GM20431 (cell line): Measurements from ENCODE around the gene COL6A2.

ENCODE experiments used
- in situ Hi-C: fragments of 300-500 bp; cut with MseI, MboI; formaldehyde crosslinking; loops from one replicate; pipeline ENCODE4 v1.15.0; 2020; ENCODE audit warnings: low sequenced_read_pairs; ENCODE audit not compliant: unreplicated experiment

Gene COL6A2

GRCh38 chr21:46122237-46122671 lies 24.3 kb downstream of the COL6A2 start:
- in situ Hi-C loops = no loop called here

GRCh38 chr21:46122758-46123683 lies 25.1 kb downstream of the COL6A2 start:
- in situ Hi-C loops = no loop called here

GRCh38 chr21:46124083-46124925 lies 26.4 kb downstream of the COL6A2 start:
- in situ Hi-C loops = no loop called here

GRCh38 chr21:46124926-46125845 lies 27.3 kb downstream of the COL6A2 start:
- in situ Hi-C loops = no loop called here

GRCh38 chr21:46125846-46126301 lies 28.0 kb downstream of the COL6A2 start:
- in situ Hi-C loops = no loop called here

GRCh38 chr21:46126309-46127238 lies 28.7 kb downstream of the COL6A2 start:
- in situ Hi-C loops = no loop called here

- in situ Hi-C loops = no loop called here
Observed at GRCh38 chr21:46127239-46128105, 29.6 kb downstream of the COL6A2 start.

- in situ Hi-C loops = no loop called here
Observed at GRCh38 chr21:46128106-46128932, 30.4 kb downstream of the COL6A2 start.

GRCh38 chr21:46128933-46129571 lies 31.1 kb downstream of the COL6A2 start:
- in situ Hi-C loops = no loop called here

- in situ Hi-C loops = no loop called here
Observed at GRCh38 chr21:46129846-46130651, 32.1 kb downstream of the COL6A2 start.

GRCh38 chr21:46130831-46131587 lies 33.1 kb downstream of the COL6A2 start:
- in situ Hi-C loops = no loop called here

GRCh38 chr21:46131588-46131837 lies 33.6 kb downstream of the COL6A2 start:
- in situ Hi-C loops = no loop called here

- in situ Hi-C loops = no loop called here
Observed at GRCh38 chr21:46131838-46132651, 34.1 kb downstream of the COL6A2 start.

- in situ Hi-C loops = no loop called here
Observed at GRCh38 chr21:46135782-46136395, 38.0 kb downstream of the COL6A2 start.
